GM23248 (cell line): ENCODE results near the gene ICE2. TPM values are rescaled to one million over a fixed set of nuclear protein-coding genes. Genes with fewer than 3 reads are reported as not detected.

Experiments
- DNase-seq: peaks from one replicate; pipeline ENCODE4 v3.0.0-alpha.2; 2015
- H2AFZ ChIP-seq: fragments of 200-600 bp; sonication (generic); 2 replicates; pipeline ENCODE4 v1.6.1; 2016; ENCODE audit warnings: antibody characterized with exemption
- H3F3A ChIP-seq: fragments of 200-600 bp; sonication (generic); 2 replicates; pipeline ENCODE4 v1.6.1; 2016; ENCODE audit warnings: mild to moderate bottlenecking, antibody characterized with exemption, mixed run types; ENCODE audit not compliant: insufficient read depth
- H3K27ac ChIP-seq: fragments of 200-600 bp; sonication (generic); 2 replicates; pipeline ENCODE4 v1.5.1; 2016; ENCODE audit warnings: mild to moderate bottlenecking
- H3K27me3 ChIP-seq: fragments of 200-600 bp; sonication (generic); replicated peaks from 2 replicates; pipeline ENCODE4 v1.6.1; 2016; ENCODE audit warnings: mild to moderate bottlenecking; ENCODE audit not compliant: insufficient read depth
- H3K36me3 ChIP-seq: fragments of 200-600 bp; sonication (generic); 2 replicates; pipeline ENCODE4 v1.6.1; 2016; ENCODE audit warnings: low read depth, mild to moderate bottlenecking
- H3K4me1 ChIP-seq: fragments of 200-600 bp; sonication (generic); 2 replicates; pipeline ENCODE4 v1.6.1; 2016; ENCODE audit warnings: mild to moderate bottlenecking; ENCODE audit not compliant: insufficient read depth
- H3K4me2 ChIP-seq: fragments of 200-600 bp; sonication (generic); one replicate; pipeline ENCODE4 v1.6.1; 2016; ENCODE audit warnings: mild to moderate bottlenecking; ENCODE audit not compliant: unreplicated experiment
- H3K4me3 ChIP-seq: fragments of 200-600 bp; sonication (generic); 2 replicates; pipeline ENCODE4 v1.5.1; 2016; ENCODE audit warnings: mild to moderate bottlenecking
- H3K79me2 ChIP-seq: fragments of 200-600 bp; sonication (generic); 2 replicates; pipeline ENCODE4 v1.6.1; 2016; ENCODE audit warnings: mild to moderate bottlenecking; ENCODE audit not compliant: insufficient read depth
- H3K9ac ChIP-seq: fragments of 200-600 bp; sonication (generic); 2 replicates; pipeline ENCODE4 v1.6.1; 2016; ENCODE audit warnings: mild to moderate bottlenecking
- H3K9me2 ChIP-seq: fragments of 200-600 bp; sonication (generic); 2 replicates; pipeline ENCODE4 v1.6.1; 2016; ENCODE audit warnings: mixed run types, mild to moderate bottlenecking, moderate library complexity; ENCODE audit not compliant: insufficient read depth
- H3K9me3 ChIP-seq: fragments of 200-600 bp; sonication (generic); one replicate; pipeline ENCODE4 v1.6.1; 2017; ENCODE audit warnings: low read depth
- H4K20me1 ChIP-seq: fragments of 200-600 bp; sonication (generic); 2 replicates; pipeline ENCODE4 v1.6.0; 2016; ENCODE audit not compliant: insufficient read depth
- EZH2 ChIP-seq: fragments of 200-600 bp; sonication (generic); IDR thresholded peaks from 2 replicates; pipeline ENCODE4 v1.6.1; 2018; ENCODE audit warnings: antibody characterized with exemption, mild to moderate bottlenecking; ENCODE audit not compliant: insufficient read depth, poor library complexity, severe bottlenecking
- EZH2phosphoT487 ChIP-seq: fragments of 200-600 bp; sonication (generic); IDR thresholded peaks from 2 replicates; pipeline ENCODE4 v1.6.1; 2018; ENCODE audit warnings: antibody characterized with exemption, moderate library complexity, mild to moderate bottlenecking, low read depth; ENCODE audit not compliant: insufficient read depth
- WGBS, 2 experiments: methylation state at CpG; one replicate each; pipeline ENCODE4 v1.1.6; 2015 to 2017; ENCODE audit warnings: low lambda C conversion rate in 2 of 2, low coverage in 1 of 2; ENCODE audit errors: missing lambda C conversion rate in 2 of 2; 5-methylcytosine and 5-hydroxymethylcytosine counted together
- in situ Hi-C: fragments of 300-500 bp; cut with MboI; formaldehyde crosslinking; loops from 2 replicates; pipeline ENCODE4 v1.15.0; 2020
- polyA plus RNA-seq: library from polyadenylated mRNA; unstranded; fragments of >200 nt; fragmentation: Nextera tagmentation; extraction: Ambion mirVana; gene quantifications from 2 replicates; pipeline ENCODE4 v1.2.1, GENCODE V29; 2016
- total RNA-seq: library from RNA; depleted of rRNA; stranded (reverse); fragments of >200 nt; shearing (Covaris generic); gene quantifications from 2 replicates; pipeline ENCODE4 v1.2.3, GENCODE V29; 2014

Gene ICE2
- total and polyA plus RNA-seq, 2 experiments from 2014 or later = 21.6 to 25.5 TPM

DNA sequence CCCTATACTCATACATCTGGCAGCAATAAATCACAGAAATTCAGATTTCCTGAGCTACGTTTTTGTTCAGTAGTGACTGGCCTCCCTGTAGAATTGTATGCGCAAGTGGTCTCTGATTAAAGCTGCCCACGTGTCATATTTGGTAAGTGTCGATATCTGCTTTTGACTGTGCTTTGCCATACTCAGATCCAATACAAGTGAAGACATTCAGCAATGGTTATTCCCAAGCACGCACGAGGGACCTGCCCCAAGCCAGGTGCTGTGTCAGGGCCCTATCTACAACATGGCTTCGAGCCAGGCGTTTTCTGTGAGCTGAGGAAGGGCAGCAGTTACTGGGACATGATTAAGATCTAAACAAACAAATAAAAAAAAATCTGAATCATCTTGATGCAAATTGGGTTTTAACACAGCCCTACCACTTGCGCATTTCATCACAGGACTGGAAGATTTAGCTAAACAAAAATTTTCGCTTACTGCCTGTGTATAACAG is 47.2 kb upstream of the ICE2 start:
- H3K9ac ChIP-seq = no peak overlapping the region
- peaks cover 23% of the 10 kb centered on the region for H3K79me2 ChIP-seq
- no peaks in the 10 kb centered on the region for H4K20me1 ChIP-seq
- TF ChIP-seq EZH2phosphoT487 = no peak
- no peak for TF ChIP-seq EZH2
- no peak for DNase-seq
- H3K9me3 ChIP-seq = no peaks in the 10 kb centered on the region
- no peaks in the 10 kb centered on the region for H3K9me2 ChIP-seq
- H3K4me3 ChIP-seq = no peak overlapping the region
- H3K27me3 ChIP-seq = no peaks in the 10 kb centered on the region
- peaks cover 14% of the 10 kb centered on the region for H3K4me1 ChIP-seq
- H3K36me3 ChIP-seq = no peaks in the 10 kb centered on the region
- peaks cover 20% of the 10 kb centered on the region; the same call in 1 of the 2 replicates for H3F3A ChIP-seq
- no peak overlapping the region for H3K4me2 ChIP-seq
- H2AFZ ChIP-seq = no peak overlapping the region
- WGBS, 2 experiments = 82 to 86% methylated on average over 10 of the region's 10 CpGs
- in situ Hi-C loops = no loop called here
- H3K27ac ChIP-seq = no peak overlapping the region

DNA sequence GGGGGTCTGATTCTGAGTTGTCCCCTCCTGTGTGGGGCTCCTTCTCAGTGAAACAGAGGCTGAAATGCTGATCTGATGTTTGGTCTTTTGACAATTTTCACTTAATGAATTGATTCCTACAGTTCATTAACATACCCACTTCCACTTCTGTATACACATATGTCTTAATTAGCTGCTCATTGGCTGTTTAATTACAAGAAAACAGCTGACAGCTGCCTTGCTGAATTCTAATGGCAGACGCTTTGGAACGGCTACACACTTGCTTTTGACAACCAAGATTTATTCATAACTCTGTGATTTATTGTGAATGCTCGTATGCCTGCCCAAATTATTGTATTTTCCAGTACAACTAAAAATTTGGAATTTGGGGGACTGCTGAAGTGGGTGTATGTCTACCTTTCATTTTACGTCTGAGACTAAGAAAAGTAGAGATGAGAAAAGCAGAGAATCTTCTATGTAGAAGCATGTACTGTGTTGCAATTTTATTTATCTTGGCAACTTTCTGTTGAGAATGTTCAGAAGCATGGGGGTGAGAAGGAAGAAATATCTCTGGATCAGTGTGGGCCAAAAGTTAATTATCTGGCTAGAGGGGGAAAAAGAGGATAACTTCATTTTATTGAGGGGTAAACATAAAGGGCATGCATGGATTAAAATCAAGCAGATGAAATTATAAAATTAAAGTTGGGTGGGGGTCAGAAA is 46.5 kb upstream of the ICE2 start:
- TF ChIP-seq EZH2phosphoT487 (no peak), EZH2 (no peak)
- 54 to 63% methylated on average over 4 of the region's 4 CpGs for WGBS, 2 experiments
- Histone ChIP-seq H3K9me3 (no peaks in the 10 kb centered on the region), H3K27ac (no peak overlapping the region), H3K4me3 (no peak overlapping the region), H4K20me1 (no peaks in the 10 kb centered on the region), H3K36me3 (no peaks in the 10 kb centered on the region), H3K4me2 (no peak overlapping the region), H3K9ac (no peak overlapping the region), H3K27me3 (no peaks in the 10 kb centered on the region), H3K79me2 (peaks cover 26% of the 10 kb centered on the region), H3K4me1 (peaks cover 16% of the 10 kb centered on the region), H2AFZ (no peak overlapping the region), H3K9me2 (no peaks in the 10 kb centered on the region), H3F3A (peaks cover 22% of the 10 kb centered on the region)
- no peak for DNase-seq
- in situ Hi-C loops = no loop called here

DNA sequence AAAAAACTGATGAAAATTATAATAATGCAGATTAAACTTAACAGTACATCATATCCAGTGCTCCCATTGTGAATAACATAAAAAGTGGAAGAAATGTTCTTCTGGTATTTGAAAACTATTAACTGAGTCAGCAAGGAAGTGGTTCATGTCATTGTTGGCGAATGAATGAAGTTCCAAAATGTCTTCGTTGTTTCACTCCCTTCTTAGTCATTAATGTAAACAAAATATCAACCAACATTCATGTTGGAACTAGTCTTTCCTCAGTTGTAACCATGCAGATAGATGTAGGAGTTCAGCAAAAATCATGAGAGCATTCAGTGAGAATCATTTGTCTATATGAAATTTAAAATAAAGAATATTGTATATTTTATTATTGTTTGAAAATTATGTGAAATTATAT is 44.1 kb upstream of the ICE2 start:
- Histone ChIP-seq H3K4me1 (peaks cover 33% of the 10 kb centered on the region), H3K4me3 (no peak overlapping the region), H3K9ac (no peak overlapping the region), H4K20me1 (no peaks in the 10 kb centered on the region), H3K79me2 (peaks cover 26% of the 10 kb centered on the region), H3K9me3 (no peaks in the 10 kb centered on the region), H3K9me2 (no peaks in the 10 kb centered on the region), H3F3A (peaks cover 36% of the 10 kb centered on the region), H3K36me3 (no peaks in the 10 kb centered on the region), H3K27ac (peak overlapping the region; percentile 32; the same call in 1 of the 2 replicates), H2AFZ (no peak overlapping the region), H3K27me3 (no peaks in the 10 kb centered on the region), H3K4me2 (peak overlapping the region; percentile 11)
- peak; percentile 67 for DNase-seq
- TF ChIP-seq EZH2phosphoT487 (no peak), EZH2 (no peak)
- 5 to 10% methylated on average over 2 of the region's 2 CpGs for WGBS, 2 experiments
- in situ Hi-C loops = no loop called here

DNA sequence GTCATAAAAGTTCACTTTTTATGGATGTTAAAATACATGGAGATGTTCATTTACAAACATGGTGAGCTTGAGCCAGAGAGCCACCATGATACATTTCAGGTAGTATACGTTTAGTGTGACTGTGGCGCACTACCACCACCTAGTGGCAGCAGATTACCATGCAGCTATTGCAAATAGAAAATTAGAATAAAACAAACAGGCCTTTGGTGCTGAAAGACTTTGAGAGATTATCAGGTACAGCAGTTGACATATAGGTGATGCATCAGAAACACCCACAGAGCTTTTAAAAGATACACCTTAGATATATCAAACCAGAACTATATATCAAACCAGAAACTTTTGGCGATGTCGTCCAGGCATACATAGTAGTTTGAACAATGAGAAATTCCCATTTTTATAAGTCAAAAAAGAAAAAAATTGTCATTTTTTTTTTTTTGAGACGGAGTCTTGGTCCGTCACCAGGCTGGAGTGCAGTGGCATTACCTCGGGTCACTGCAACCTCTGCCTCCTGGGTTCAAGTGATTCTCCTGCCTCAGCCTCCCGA is 42.0 kb upstream of the ICE2 start:
- Histone ChIP-seq H3K36me3 (no peaks in the 10 kb centered on the region), H3K9me2 (no peaks in the 10 kb centered on the region), H3K4me2 (peak overlapping the region; percentile 65), H4K20me1 (no peaks in the 10 kb centered on the region), H3F3A (peaks cover 36% of the 10 kb centered on the region), H3K27me3 (no peaks in the 10 kb centered on the region), H3K79me2 (peaks cover 26% of the 10 kb centered on the region), H3K9ac (no peak overlapping the region), H3K4me1 (peaks cover 33% of the 10 kb centered on the region), H3K9me3 (no peaks in the 10 kb centered on the region), H3K4me3 (no peak overlapping the region), H3K27ac (peak overlapping the region; percentile 44; the same call in 1 of the 2 replicates), H2AFZ (no peak overlapping the region)
- in situ Hi-C loops = no loop called here
- WGBS, 2 experiments = 67% methylated on average over 8 of the region's 8 CpGs
- peak; percentile 66 for DNase-seq
- TF ChIP-seq EZH2 = no peak
- TF ChIP-seq EZH2phosphoT487 = no peak
